ENCODE measurements around the gene KCNAB1.

DNA sequence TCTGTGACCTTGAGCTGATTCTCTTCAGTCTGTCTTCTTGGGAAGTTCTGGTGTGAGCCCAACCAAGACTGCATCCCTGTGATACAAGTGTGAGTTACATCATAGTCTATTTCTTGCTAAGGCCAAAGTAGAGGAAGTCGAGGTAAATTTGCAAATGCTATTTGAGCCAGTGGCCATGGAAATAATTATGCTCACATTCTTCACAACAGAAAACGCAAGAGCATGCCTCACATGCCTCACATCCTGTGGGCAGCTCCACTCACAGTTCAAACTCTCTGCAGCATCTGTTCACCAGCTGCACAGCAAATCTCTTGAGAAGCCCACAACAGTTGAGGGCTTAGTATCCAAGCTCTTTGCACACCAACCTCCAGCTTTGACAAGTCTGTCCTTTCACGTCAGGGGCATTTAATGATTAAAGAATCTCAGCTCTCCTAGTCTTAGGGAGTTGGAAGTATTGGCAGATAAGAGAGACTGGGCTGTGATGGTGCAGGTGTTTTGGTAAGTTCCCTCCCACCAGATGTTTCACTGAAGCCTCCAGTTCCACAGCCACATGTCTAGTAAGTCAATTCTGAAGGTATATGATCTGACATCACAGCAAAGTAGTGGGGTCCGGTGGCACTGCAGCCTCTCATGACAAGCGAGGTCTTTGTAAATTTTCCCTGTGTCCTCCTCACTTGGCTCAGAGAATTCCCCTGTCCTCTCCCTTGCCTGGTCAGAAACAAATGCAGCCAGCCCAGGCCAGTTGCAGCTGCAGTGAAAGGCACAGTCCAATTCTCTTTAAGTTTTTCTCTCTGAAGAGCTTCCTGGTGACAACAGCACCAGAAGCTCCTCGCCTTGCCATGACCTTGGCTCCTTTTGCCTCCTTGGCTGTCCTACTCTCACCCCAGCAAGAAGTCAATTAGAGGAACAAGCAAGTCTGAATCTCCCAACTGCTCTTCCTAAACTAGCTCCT is 268.4 kb downstream of the KCNAB1 start:
- TF ChIP-seq CBX3 (IDR thresholded peaks at IDR 0.05; ENCODE audit: low read depth) (no peak), ZFX (IDR thresholded peaks at IDR 0.05) (no peak), ZNF274 (IDR thresholded peaks at IDR 0.05; ENCODE audit: low read depth, low read length) (no peak), EZH2 (IDR thresholded peaks at IDR 0.05) (no peak)
- TF ChIP-seq, protein P1, sequence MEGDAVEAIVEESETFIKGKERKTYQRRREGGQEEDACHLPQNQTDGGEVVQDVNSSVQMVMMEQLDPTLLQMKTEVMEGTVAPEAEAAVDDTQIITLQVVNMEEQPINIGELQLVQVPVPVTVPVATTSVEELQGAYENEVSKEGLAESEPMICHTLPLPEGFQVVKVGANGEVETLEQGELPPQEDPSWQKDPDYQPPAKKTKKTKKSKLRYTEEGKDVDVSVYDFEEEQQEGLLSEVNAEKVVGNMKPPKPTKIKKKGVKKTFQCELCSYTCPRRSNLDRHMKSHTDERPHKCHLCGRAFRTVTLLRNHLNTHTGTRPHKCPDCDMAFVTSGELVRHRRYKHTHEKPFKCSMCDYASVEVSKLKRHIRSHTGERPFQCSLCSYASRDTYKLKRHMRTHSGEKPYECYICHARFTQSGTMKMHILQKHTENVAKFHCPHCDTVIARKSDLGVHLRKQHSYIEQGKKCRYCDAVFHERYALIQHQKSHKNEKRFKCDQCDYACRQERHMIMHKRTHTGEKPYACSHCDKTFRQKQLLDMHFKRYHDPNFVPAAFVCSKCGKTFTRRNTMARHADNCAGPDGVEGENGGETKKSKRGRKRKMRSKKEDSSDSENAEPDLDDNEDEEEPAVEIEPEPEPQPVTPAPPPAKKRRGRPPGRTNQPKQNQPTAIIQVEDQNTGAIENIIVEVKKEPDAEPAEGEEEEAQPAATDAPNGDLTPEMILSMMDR (IDR thresholded peaks at IDR 0.05 in 2 of 3, conservative IDR thresholded peaks at IDR 0.05 in 1 of 3; ENCODE audit: borderline replicate concordance in 1 of 3, insufficient read depth in 1 of 3, low read depth in 2 of 3, low read length in 2 of 3), result no peak

Data from HCT116 (cell line).